Right renal cortex interstitium (tissue), 3 donors: ENCODE data around the gene ZBTB44. TPM values are rescaled to one million over a fixed set of nuclear protein-coding genes. Genes with fewer than 3 reads are reported as not detected.
"Not testable (repeated sequence)": the region's sequence is repeated elsewhere in the genome, so short reads cannot be mapped to it uniquely, and the experiment has no call there.

Experiments used
- DNase-seq, 3 donors: peaks; one replicate each; pipeline ENCODE4 v3.0.0-alpha.2; 2013; ENCODE audit warnings: low read depth in 3 of 3, low spot score in 2 of 3
- polyA plus RNA-seq, 3 donors: library from polyadenylated mRNA; unstranded; fragments of 120-200 nt; gene quantifications; one replicate each; pipeline ENCODE4 v1.2.1, GENCODE V29; 2013; ENCODE audit not compliant: insufficient read length in 3 of 3

The ZBTB44 gene
- polyA plus RNA-seq, 3 donors = 53.7 to 59.0 (median 56.7) TPM

- DNase-seq = no peak
These were observed 112.5 kb downstream of the ZBTB44 start for GRCh38 chr11:130202009-130202817.

- no peak for DNase-seq
These were observed 113.7 kb downstream of the ZBTB44 start for GRCh38 chr11:130201026-130201425.

- DNase-seq = no peak
These were observed 114.9 kb downstream of the ZBTB44 start for GRCh38 chr11:130199792-130200191.

- DNase-seq = no peak
These were observed 115.8 kb downstream of the ZBTB44 start for GRCh38 chr11:130198964-130199363.

GRCh38 chr11:130198292-130198691 lies 116.4 kb downstream of the ZBTB44 start:
- DNase-seq = no peak

GRCh38 chr11:130197386-130198035 lies 117.2 kb downstream of the ZBTB44 start:
- no peak for DNase-seq

GRCh38 chr11:130194241-130195023 lies 120.3 kb downstream of the ZBTB44 start:
- DNase-seq = no peak

- not testable (repeated sequence) for DNase-seq
These were observed 121.2 kb downstream of the ZBTB44 start for GRCh38 chr11:130193551-130193950.

GRCh38 chr11:130192845-130193267 lies 121.9 kb downstream of the ZBTB44 start:
- DNase-seq = no peak

- DNase-seq = no peak
These were observed 122.8 kb downstream of the ZBTB44 start for GRCh38 chr11:130191896-130192295.

GRCh38 chr11:130190371-130190881 lies 124.3 kb downstream of the ZBTB44 start:
- no peak for DNase-seq

GRCh38 chr11:130189492-130190210 lies 125.1 kb downstream of the ZBTB44 start:
- no peak for DNase-seq

GRCh38 chr11:130188585-130189347 lies 126.0 kb downstream of the ZBTB44 start:
- DNase-seq = no peak

GRCh38 chr11:130188047-130188446 lies 126.7 kb downstream of the ZBTB44 start:
- DNase-seq = no peak

- DNase-seq = no peak
These were observed 127.6 kb downstream of the ZBTB44 start for GRCh38 chr11:130187096-130187495.

GRCh38 chr11:130183878-130184610 lies 130.7 kb downstream of the ZBTB44 start:
- DNase-seq = no peak

- no peak for DNase-seq
These were observed 133.1 kb downstream of the ZBTB44 start for GRCh38 chr11:130181295-130182272.

- DNase-seq = no peak
These were observed 133.8 kb downstream of the ZBTB44 start for GRCh38 chr11:130180896-130181294.
